Natural killer cell (primary cell): Measurements from ENCODE around the gene EHD2. TPM values are rescaled to one million over a fixed set of nuclear protein-coding genes. Genes with fewer than 3 reads are reported as not detected.

ENCODE experiments used
- ATAC-seq, 3 donors: fragments of 150-1000 bp in 2 of 3; fragments of 200-7000 bp in 1 of 3; cut with Tn5 transposase; 1 replicate in 1 of 3; 2 replicates in 2 of 3; pipeline ENCODE4 v1.10.0; 2021; ENCODE audit warnings: mild to moderate bottlenecking in 2 of 3, moderate library complexity in 2 of 3
- DNase-seq, 2 donors: peaks; one replicate each; pipeline versions ENCODE4 v3.0.0 to v3.0.0-alpha.2; 2013 to 2021; ENCODE audit warnings: mixed read lengths in 1 of 2
- H3K27ac ChIP-seq: one replicate; pipeline ENCODE4 v1.5.1; 2013; ENCODE audit warnings: mild to moderate bottlenecking, low read length
- H3K27me3 ChIP-seq: one replicate; pipeline ENCODE4 v1.6.1; 2013; ENCODE audit warnings: low read length; ENCODE audit not compliant: control insufficient read depth, insufficient read depth
- H3K36me3 ChIP-seq: one replicate; pipeline ENCODE4 v1.6.1; 2013; ENCODE audit warnings: low read length; ENCODE audit not compliant: control insufficient read depth, insufficient read depth
- H3K4me1 ChIP-seq: one replicate; pipeline ENCODE4 v1.6.1; 2013; ENCODE audit warnings: low read length; ENCODE audit not compliant: control insufficient read depth, insufficient read depth
- H3K4me3 ChIP-seq: one replicate; pipeline ENCODE4 v1.5.1; 2013; ENCODE audit warnings: low read length
- H3K9me3 ChIP-seq: one replicate; pipeline ENCODE4 v1.6.1; 2013; ENCODE audit warnings: low read length; ENCODE audit not compliant: control insufficient read depth, insufficient read depth
- H3K27ac Mint-ChIP-seq, 2 donors: one replicate each; pipeline ENCODE4 v1.8.0; 2022; ENCODE audit warnings: mild to moderate bottlenecking in 2 of 2, mixed read lengths in 2 of 2, moderate library complexity in 1 of 2
- H3K27me3 Mint-ChIP-seq, 2 donors: one replicate each; pipeline ENCODE4 v1.8.0; 2022; ENCODE audit warnings: low read depth in 2 of 2, mixed read lengths in 2 of 2
- H3K36me3 Mint-ChIP-seq: one replicate; pipeline ENCODE4 v1.8.0; 2022; ENCODE audit warnings: mixed read lengths
- H3K4me1 Mint-ChIP-seq, 2 donors: one replicate each; pipeline ENCODE4 v1.8.0; 2022; ENCODE audit warnings: mixed read lengths in 2 of 2
- H3K4me3 Mint-ChIP-seq: one replicate; pipeline ENCODE4 v1.8.0; 2022; ENCODE audit warnings: mild to moderate bottlenecking, moderate library complexity, mixed read lengths
- H3K9me3 Mint-ChIP-seq, 2 donors: one replicate each; pipeline ENCODE4 v1.8.0; 2022; ENCODE audit warnings: mixed read lengths in 2 of 2
- WGBS: methylation state at CpG from one replicate; pipeline ENCODE4 v1.1.7; 2013; ENCODE audit warnings: missing lambda C conversion rate; ENCODE audit not compliant: insufficient coverage; 5-methylcytosine and 5-hydroxymethylcytosine counted together
- intact Hi-C: fragments of 100-400 bp; cut with micrococcal nuclease; formaldehyde crosslinking; loops from one replicate; pipeline ENCODE4 v1.14.2; 2022
- total RNA-seq, 4 donors: library from RNA; stranded (reverse); fragments of 120-200 nt in 1 of 4; gene quantifications; one replicate each; pipeline versions ENCODE4 v1.2.3 to v1.2.4, GENCODE V29; 2013 to 2022
- TF ChIP-seq, protein P1 (sequence below): fragments of 200-600 bp; IDR thresholded peaks from one replicate; pipeline ENCODE4 v1.8.0; 2022; ENCODE audit warnings: antibody characterized with exemption

EHD2 gene
- total RNA-seq, 3 donors from 2014 or later (not counting 1 experiment from before 2014, with no cell fraction given), result 0.09 to 0.40 (median 0.12) TPM

DNA sequence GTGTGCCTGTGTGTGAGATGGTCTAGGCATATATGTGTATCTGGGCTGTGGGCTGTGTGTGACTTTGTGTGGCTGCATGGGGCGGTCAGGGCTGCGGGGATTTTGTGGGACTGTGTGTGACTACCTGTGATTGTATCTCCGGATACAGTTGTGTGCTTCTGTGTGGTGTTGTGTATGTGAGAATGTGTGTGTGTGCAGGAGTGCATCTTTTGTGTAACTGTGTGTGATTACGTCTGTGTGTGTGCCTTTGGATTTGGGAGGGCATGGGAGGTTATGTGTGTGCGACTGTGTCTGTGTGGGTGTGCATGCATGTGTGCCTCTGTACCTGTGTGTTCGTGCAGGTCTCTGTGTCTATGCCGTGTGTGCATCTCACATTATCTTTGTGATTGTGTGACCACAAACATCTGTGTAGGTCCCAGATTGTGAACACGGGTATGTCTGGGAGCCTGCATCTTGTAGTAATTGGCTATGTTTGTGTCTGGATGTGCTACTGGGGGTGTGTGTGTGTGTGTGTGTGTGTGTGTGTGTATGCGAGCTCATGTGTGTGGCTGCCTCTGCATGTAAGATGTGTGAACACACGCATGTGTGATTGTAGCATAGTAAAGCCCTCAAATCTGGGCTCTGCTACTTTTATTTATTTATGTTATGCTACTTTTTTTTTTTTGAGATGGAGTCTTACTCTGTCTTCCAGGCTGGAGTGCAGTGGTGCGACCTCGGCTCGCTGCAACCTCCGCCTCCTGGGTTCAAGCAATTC lies 7.6 kb downstream of the EHD2 start:
- Histone ChIP-seq H3K4me3 (no peak overlapping the region), H3K4me1 (no peaks in the 10 kb centered on the region), H3K27me3 (no peaks in the 10 kb centered on the region), H3K36me3 (no peaks in the 10 kb centered on the region), H3K27ac (no peak overlapping the region), H3K9me3 (no peaks in the 10 kb centered on the region)
- no peak overlapping the region for H3K4me3 Mint-ChIP-seq
- WGBS, result 92% methylated on average over 14 of the region's 14 CpGs
- TF ChIP-seq, protein P1, sequence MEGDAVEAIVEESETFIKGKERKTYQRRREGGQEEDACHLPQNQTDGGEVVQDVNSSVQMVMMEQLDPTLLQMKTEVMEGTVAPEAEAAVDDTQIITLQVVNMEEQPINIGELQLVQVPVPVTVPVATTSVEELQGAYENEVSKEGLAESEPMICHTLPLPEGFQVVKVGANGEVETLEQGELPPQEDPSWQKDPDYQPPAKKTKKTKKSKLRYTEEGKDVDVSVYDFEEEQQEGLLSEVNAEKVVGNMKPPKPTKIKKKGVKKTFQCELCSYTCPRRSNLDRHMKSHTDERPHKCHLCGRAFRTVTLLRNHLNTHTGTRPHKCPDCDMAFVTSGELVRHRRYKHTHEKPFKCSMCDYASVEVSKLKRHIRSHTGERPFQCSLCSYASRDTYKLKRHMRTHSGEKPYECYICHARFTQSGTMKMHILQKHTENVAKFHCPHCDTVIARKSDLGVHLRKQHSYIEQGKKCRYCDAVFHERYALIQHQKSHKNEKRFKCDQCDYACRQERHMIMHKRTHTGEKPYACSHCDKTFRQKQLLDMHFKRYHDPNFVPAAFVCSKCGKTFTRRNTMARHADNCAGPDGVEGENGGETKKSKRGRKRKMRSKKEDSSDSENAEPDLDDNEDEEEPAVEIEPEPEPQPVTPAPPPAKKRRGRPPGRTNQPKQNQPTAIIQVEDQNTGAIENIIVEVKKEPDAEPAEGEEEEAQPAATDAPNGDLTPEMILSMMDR, result no peak
- no peaks in the 10 kb centered on the region for H3K36me3 Mint-ChIP-seq
- intact Hi-C loops, result no loop called here
- no peak overlapping the region for H3K27ac Mint-ChIP-seq
- H3K27me3 Mint-ChIP-seq, result peaks cover 1 to 15% of the 10 kb centered on the region in 2 donors
- H3K9me3 Mint-ChIP-seq, result no peaks in the 10 kb centered on the region
- H3K4me1 Mint-ChIP-seq, result no peaks in the 10 kb centered on the region
- ATAC-seq, result peak in 1 of 3 donors; percentile 38
- DNase-seq, result no peak

GRCh38 chr19:47723581-47723940 lies 10.3 kb downstream of the EHD2 start:
- H3K4me1 Mint-ChIP-seq, result no peaks in the 10 kb centered on the region
- no peaks in the 10 kb centered on the region for H3K36me3 Mint-ChIP-seq
- H3K9me3 Mint-ChIP-seq, result no peaks in the 10 kb centered on the region
- no peaks in the 10 kb centered on the region for H3K36me3 ChIP-seq
- no peak overlapping the region for H3K4me3 Mint-ChIP-seq
- H3K27ac Mint-ChIP-seq, result no peak overlapping the region
- TF ChIP-seq, protein P1, result no peak
- H3K27ac ChIP-seq, result no peak overlapping the region
- no peak overlapping the region for H3K4me3 ChIP-seq
- peaks cover 16 to 24% of the 10 kb centered on the region in 2 donors for H3K27me3 Mint-ChIP-seq
- H3K27me3 ChIP-seq, result no peaks in the 10 kb centered on the region
- DNase-seq, result no peak
- ATAC-seq, result no peak
- intact Hi-C loops, result no loop called here
- H3K4me1 ChIP-seq, result no peaks in the 10 kb centered on the region
- WGBS, result 17% methylated on average over 7 of the region's 7 CpGs
- H3K9me3 ChIP-seq, result no peaks in the 10 kb centered on the region

- TF ChIP-seq, protein P1, result no peak
- peaks cover 14% of the 10 kb centered on the region for H3K27me3 ChIP-seq
Observed at GRCh38 chr19:47725759-47726401, 12.7 kb downstream of the EHD2 start.

More at GRCh38 chr19:47725759-47726401, 12.7 kb downstream of the EHD2 start:
- H3K9me3 Mint-ChIP-seq, result no peaks in the 10 kb centered on the region
- no peak overlapping the region for H3K4me3 Mint-ChIP-seq
- H3K36me3 Mint-ChIP-seq, result no peaks in the 10 kb centered on the region
- no peak for ATAC-seq
- Histone ChIP-seq H3K36me3 (no peaks in the 10 kb centered on the region), H3K9me3 (no peaks in the 10 kb centered on the region), H3K4me1 (peaks cover 12% of the 10 kb centered on the region), H3K4me3 (no peak overlapping the region), H3K27ac (no peak overlapping the region)
- H3K27ac Mint-ChIP-seq, result no peak overlapping the region
- WGBS, result 95% methylated on average over 48 of the region's 48 CpGs
- H3K4me1 Mint-ChIP-seq, result peaks cover 9 to 17% of the 10 kb centered on the region in 2 donors
- DNase-seq, result no peak
- H3K27me3 Mint-ChIP-seq, result peaks cover 33 to 38% of the 10 kb centered on the region in 2 donors
- intact Hi-C loops, result no loop called here
